ENCODE measurements around the gene PPA1.
"Not testable (repeated sequence)": the region's sequence is repeated elsewhere in the genome, so short reads cannot be mapped to it uniquely, and the experiment has no call there.

Gene PPA1

GRCh38 chr10:70162892-70163201 lies 70.4 kb downstream of the PPA1 start:
- Histone ChIP-seq H4K20me1 (ENCODE audit: low read depth, low read length) (peaks cover 13% of the 10 kb centered on the region; the same call in 1 of the 2 replicates), H3K36me3 (ENCODE audit: low read length) (peaks cover 43% of the 10 kb centered on the region)

GRCh38 chr10:70162151-70162891 lies 70.9 kb downstream of the PPA1 start:
- Histone ChIP-seq H3K9me3 (ENCODE audit: insufficient read depth, low read length) (no peaks in the 10 kb centered on the region), H3K36me3 (ENCODE audit: low read length) (peaks cover 46% of the 10 kb centered on the region), H3K4me3 (ENCODE audit: insufficient read depth, low read length, poor library complexity, severe bottlenecking) (no peak overlapping the region), H3K27ac (ENCODE audit: low read depth, low read length) (no peak overlapping the region), H2AFZ (ENCODE audit: low read depth, low read length, severe bottlenecking) (no peak overlapping the region), H3K4me2 (ENCODE audit: low read depth, low read length, poor library complexity, severe bottlenecking) (no peak overlapping the region), H3K9me2 (replicated peaks; ENCODE audit: insufficient read depth, low read length) (no peaks in the 10 kb centered on the region), H4K20me1 (ENCODE audit: low read depth, low read length) (peaks cover 13% of the 10 kb centered on the region; the same call in 1 of the 2 replicates), H3K9ac (ENCODE audit: low read length) (no peak overlapping the region), H3F3A (ENCODE audit: insufficient read depth) (no peaks in the 10 kb centered on the region), H3K79me2 (ENCODE audit: insufficient read depth, low read length) (peaks cover 86% of the 10 kb centered on the region), H3K27me3 (ENCODE audit: low read length) (no peaks in the 10 kb centered on the region)
- TF ChIP-seq CTCF (IDR thresholded peaks at IDR 0.05; ENCODE audit: insufficient read depth, low read length, poor library complexity, severe bottlenecking) (no peak), EZH2phosphoT487 (conservative IDR thresholded peaks at IDR 0.05; ENCODE audit: low read length) (no peak)

More at GRCh38 chr10:70162892-70163201, 70.4 kb downstream of the PPA1 start:
- Histone ChIP-seq H3K27me3 (ENCODE audit: low read length) (no peaks in the 10 kb centered on the region), H3F3A (ENCODE audit: insufficient read depth) (no peaks in the 10 kb centered on the region), H2AFZ (ENCODE audit: low read depth, low read length, severe bottlenecking) (no peak overlapping the region), H3K79me2 (ENCODE audit: insufficient read depth, low read length) (peaks cover 88% of the 10 kb centered on the region), H3K9me3 (ENCODE audit: insufficient read depth, low read length) (no peaks in the 10 kb centered on the region), H3K9me2 (replicated peaks; ENCODE audit: insufficient read depth, low read length) (no peaks in the 10 kb centered on the region), H3K9ac (ENCODE audit: low read length) (no peak overlapping the region), H3K4me3 (ENCODE audit: insufficient read depth, low read length, poor library complexity, severe bottlenecking) (no peak overlapping the region), H3K27ac (ENCODE audit: low read depth, low read length) (no peak overlapping the region), H3K4me2 (ENCODE audit: low read depth, low read length, poor library complexity, severe bottlenecking) (no peak overlapping the region)
- no peak for TF ChIP-seq EZH2phosphoT487 (conservative IDR thresholded peaks at IDR 0.05; ENCODE audit: low read length)
- TF ChIP-seq CTCF (IDR thresholded peaks at IDR 0.05; ENCODE audit: insufficient read depth, low read length, poor library complexity, severe bottlenecking), result no peak

DNA sequence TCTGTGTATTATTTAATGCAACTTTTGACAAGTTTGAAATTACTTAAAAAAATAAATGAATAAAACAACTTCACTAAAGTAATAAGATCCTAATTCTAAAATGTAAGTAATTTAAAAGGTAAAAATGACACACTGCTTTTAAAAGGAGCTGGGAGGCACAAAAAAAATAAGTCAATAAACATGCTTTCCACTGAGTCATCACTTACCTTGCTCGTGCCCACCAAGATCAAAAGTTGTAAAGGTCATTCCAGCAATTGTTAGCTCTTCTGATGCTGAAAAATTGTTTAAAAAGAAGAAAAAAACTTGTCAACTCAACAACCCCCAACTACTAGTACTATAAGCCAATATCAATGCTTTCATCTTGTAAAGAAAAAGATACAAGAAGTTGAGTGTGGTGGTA lies 72.4 kb downstream of the PPA1 start:
- no peaks in the 10 kb centered on the region for H3F3A ChIP-seq (ENCODE audit: insufficient read depth)
- peaks cover 71% of the 10 kb centered on the region for H3K79me2 ChIP-seq (ENCODE audit: insufficient read depth, low read length)
- no peaks in the 10 kb centered on the region for H3K27me3 ChIP-seq (ENCODE audit: low read length)
- H3K36me3 ChIP-seq (ENCODE audit: low read length), result peaks cover 42% of the 10 kb centered on the region
- no peak overlapping the region for H2AFZ ChIP-seq (ENCODE audit: low read depth, low read length, severe bottlenecking)
- H4K20me1 ChIP-seq (ENCODE audit: low read depth, low read length), result peaks cover 13% of the 10 kb centered on the region; the same call in 1 of the 2 replicates
- no peak overlapping the region for H3K4me3 ChIP-seq (ENCODE audit: insufficient read depth, low read length, poor library complexity, severe bottlenecking)
- H3K27ac ChIP-seq (ENCODE audit: low read depth, low read length), result no peak overlapping the region
- no peaks in the 10 kb centered on the region for H3K9me2 ChIP-seq (replicated peaks; ENCODE audit: insufficient read depth, low read length)
- H3K9ac ChIP-seq (ENCODE audit: low read length), result no peak overlapping the region
- H3K4me2 ChIP-seq (ENCODE audit: low read depth, low read length, poor library complexity, severe bottlenecking), result no peak overlapping the region
- no peaks in the 10 kb centered on the region for H3K9me3 ChIP-seq (ENCODE audit: insufficient read depth, low read length)
- TF ChIP-seq EZH2phosphoT487 (conservative IDR thresholded peaks at IDR 0.05; ENCODE audit: low read length) (no peak), CTCF (IDR thresholded peaks at IDR 0.05; ENCODE audit: insufficient read depth, low read length, poor library complexity, severe bottlenecking) (no peak)

GRCh38 chr10:70159366-70159765 lies 73.9 kb downstream of the PPA1 start:
- Histone ChIP-seq H3K36me3 (ENCODE audit: low read length) (peaks cover 51% of the 10 kb centered on the region), H3K79me2 (ENCODE audit: insufficient read depth, low read length) (peaks cover 57% of the 10 kb centered on the region), H4K20me1 (ENCODE audit: low read depth, low read length) (peaks cover 13% of the 10 kb centered on the region; the same call in 1 of the 2 replicates)
- not testable (repeated sequence) for H3K4me3 ChIP-seq (ENCODE audit: insufficient read depth, low read length, poor library complexity, severe bottlenecking); H3K9ac ChIP-seq (ENCODE audit: low read length); H3K9me3 ChIP-seq (ENCODE audit: insufficient read depth, low read length); H3K4me2 ChIP-seq (ENCODE audit: low read depth, low read length, poor library complexity, severe bottlenecking); H3K27me3 ChIP-seq (ENCODE audit: low read length); H3F3A ChIP-seq (ENCODE audit: insufficient read depth); H3K27ac ChIP-seq (ENCODE audit: low read depth, low read length); H2AFZ ChIP-seq (ENCODE audit: low read depth, low read length, severe bottlenecking); H3K9me2 ChIP-seq (replicated peaks; ENCODE audit: insufficient read depth, low read length)
